SH-SY5Y (cell line): ENCODE data around the gene ZSCAN18.

Experiments used
- GATA2 ChIP-seq: IDR thresholded peaks from 2 replicates; pipeline ENCODE4 v1.6.1; 2011; ENCODE audit warnings: mild to moderate bottlenecking, low read depth, low read length
- GATA3 ChIP-seq: IDR thresholded peaks from 2 replicates; pipeline ENCODE4 v1.6.1; 2011; ENCODE audit warnings: low read depth, mild to moderate bottlenecking, low read length, moderate library complexity

ZSCAN18 gene, protein sequence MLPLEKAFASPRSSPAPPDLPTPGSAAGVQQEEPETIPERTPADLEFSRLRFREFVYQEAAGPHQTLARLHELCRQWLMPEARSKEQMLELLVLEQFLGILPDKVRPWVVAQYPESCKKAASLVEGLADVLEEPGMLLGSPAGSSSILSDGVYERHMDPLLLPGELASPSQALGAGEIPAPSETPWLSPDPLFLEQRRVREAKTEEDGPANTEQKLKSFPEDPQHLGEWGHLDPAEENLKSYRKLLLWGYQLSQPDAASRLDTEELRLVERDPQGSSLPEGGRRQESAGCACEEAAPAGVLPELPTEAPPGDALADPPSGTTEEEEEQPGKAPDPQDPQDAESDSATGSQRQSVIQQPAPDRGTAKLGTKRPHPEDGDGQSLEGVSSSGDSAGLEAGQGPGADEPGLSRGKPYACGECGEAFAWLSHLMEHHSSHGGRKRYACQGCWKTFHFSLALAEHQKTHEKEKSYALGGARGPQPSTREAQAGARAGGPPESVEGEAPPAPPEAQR

DNA sequence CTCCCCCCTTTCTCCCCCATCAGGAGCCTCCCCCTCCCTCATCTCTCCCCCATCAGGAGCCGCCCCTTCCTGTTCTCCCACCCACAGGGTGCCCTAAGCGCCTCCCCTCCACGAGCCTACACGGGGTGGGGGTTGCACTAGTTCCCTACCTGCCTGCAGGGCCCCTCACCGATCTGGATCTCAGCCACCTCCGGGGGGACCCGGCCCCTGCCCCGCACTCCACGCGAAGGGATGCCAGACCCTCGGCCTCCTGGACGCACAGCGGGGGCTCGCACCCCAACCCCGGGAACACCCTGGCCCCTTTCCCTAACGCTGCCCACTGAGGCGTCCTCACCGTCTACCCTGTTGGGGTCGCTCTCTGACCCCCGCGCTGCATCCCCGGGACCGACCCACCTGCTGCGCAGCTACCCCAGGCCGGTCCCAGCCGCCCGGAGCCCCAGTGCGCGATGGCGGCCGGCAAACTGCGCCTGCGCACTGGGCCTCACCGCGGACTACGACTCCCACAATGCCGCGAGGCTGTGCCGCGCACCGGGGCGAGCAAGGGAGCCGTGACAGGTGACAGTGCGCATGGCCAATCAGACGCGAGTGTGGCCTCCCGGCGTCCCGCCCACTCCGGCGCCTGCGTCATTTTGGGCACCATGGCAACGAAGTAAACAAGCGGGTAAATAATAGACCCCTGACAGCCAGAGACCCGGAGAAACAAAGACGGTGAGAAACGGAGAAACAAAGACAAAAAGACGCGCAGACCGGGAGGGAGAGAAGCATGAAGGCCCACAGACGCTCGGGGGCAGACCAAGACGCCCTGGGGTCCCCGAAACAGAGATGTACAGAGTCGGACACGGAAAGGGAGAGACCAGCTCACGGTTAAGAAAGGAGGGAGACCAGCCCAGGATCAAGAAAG, at the start of gene ZSCAN18:
ZSCAN18 (minus strand) TSS at position 451 of the 901 bp plus-strand sequence. CDS start 7,964 bp downstream, outside the sequence.
- TF ChIP-seq GATA2 (no peak), GATA3 (no peak)

DNA sequence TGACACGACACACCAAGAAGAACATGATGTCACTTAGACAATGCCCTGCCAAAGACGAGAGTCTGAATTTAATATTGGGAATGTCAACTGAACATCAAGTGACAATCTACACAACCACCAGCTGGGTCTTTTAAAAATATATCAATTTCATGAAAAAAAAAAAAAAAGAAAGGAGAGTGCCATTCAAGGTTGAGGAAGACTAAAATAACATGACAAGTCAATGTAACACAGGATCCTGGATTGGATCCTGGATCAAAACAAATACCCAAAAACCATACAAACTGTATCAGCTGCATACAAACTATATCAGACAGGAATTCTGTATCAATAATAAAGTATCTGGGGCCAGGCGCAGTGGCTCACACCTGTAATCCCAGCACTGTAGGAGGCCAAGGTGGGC, 47.8 kb upstream of the ZSCAN18 start:
- no peak for TF ChIP-seq GATA2
- TF ChIP-seq GATA3 = no peak

DNA sequence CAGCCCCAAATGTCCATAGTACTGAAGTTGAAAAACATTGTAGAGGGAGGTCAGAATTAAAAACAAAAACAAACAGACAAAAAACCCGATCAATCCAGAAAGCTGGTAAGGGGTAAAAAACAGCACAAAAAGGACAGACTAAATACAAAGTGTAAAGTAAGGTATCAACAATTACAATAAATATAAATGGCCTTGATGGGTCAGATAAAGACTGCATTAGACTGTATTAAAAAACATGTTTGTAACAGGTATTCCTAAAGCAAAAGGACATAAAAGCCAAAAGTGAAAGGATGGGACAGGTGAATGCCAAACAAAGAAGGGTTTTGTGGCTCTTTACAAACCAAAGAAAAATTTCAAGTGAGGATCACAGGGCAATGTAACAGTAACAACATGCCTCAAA, 36.2 kb upstream of the ZSCAN18 start:
- no peak for TF ChIP-seq GATA2
- no peak for TF ChIP-seq GATA3

DNA sequence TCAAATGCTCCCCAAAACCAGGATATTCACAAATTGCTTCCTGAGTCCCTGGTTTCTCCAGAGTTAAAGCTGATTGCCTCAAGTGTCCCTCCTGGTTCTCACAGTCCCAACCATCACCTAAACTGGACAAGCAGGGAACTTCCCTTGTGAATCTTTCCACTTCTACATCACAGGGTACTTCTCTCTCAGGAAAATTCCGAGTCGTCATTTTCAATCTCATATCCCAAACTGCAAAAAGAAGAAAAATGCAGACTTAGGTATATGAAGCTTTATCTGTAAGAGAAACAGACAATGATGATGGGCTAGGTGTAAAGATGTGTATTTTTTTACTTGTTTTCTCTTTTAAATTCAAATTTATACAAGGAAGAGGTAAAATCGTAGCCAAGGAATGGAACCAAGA, 31.3 kb upstream of the ZSCAN18 start:
- TF ChIP-seq GATA3 = no peak
- TF ChIP-seq GATA2 = no peak

DNA sequence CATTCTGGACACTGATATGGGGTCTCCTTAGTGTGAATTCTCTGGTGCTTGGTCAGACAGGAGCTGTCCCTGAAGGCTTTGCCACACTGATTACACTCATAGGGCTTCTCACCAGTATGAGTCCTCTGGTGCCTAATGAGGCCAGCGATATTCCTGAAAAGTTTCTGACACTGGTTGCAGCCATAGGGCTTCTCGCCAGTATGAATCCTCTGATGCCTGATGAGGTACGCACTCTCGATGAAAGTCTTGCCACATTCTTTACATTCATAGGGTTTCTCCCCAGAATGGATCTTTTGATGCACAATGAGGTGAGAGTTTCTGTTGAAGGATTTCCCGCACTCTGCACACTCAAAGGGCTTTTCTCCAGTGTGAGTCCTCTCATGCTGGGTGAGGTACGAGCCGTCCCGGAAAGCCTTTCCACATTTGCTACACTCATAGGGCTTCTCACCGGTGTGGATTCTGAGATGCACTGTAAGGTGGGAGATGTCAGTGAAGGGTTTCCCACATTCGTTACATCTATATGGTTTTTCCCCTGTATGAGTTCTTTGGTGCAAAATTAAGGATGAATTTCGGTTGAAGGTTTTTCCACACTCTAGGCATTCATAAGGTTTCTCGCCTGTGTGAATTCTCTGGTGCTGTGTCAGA, 30.1 kb upstream of the ZSCAN18 start:
- TF ChIP-seq GATA2 (no peak), GATA3 (no peak)

DNA sequence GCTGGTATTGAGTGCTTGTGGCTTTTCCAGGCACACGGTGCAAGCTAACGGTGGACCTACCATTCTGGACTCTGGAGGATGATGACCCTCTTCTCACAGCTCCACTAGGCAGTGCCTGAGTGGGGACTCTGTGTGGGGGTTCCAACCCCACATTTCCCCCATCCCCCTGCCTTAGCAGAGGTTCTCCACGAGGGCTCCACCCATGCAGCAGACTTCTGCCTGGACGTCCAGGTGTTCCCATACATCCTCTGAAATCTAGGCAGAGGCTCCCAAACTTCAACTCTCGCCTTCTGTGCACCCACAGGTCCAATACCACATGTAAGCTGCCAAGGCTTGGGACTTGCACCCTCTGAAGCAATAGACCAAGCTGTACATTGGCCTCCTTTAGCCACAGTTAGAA, 25.3 kb upstream of the ZSCAN18 start:
- no peak for TF ChIP-seq GATA3
- TF ChIP-seq GATA2 = no peak

DNA sequence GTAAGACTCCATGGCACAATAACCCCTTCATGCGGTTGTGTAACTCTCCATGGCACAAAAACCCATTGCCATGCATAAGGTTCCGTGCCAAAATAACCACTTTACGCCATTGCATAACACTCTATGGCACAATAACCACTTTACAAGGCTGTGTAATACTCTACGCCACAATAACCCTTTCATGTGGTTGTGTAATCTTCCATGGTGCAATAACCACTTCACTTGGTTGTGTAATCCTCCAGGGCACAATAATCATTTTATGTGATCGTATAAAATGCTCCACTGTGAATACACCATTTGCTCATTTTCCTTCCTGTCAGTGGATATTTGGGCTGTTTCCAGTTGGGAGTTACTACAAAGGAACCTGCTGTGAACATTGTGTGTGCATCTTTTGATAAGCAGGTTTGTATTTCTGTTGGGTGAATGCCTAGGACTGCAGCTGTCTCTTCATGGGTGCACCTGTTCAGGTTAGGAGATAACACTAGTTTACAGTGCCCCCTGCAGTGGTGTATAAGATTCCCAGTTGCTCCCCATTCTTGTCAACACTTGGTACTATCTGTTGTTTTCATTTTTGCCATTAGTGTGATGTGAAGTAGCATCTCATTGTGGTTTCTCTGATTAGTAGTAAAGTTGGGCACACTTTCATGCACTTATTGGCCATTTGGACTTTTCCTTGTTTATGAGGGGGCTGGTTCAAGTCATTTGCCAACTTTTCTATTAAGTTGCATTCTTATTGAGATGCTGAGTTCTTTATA, 21.1 kb upstream of the ZSCAN18 start:
- TF ChIP-seq GATA2 (no peak), GATA3 (no peak)

DNA sequence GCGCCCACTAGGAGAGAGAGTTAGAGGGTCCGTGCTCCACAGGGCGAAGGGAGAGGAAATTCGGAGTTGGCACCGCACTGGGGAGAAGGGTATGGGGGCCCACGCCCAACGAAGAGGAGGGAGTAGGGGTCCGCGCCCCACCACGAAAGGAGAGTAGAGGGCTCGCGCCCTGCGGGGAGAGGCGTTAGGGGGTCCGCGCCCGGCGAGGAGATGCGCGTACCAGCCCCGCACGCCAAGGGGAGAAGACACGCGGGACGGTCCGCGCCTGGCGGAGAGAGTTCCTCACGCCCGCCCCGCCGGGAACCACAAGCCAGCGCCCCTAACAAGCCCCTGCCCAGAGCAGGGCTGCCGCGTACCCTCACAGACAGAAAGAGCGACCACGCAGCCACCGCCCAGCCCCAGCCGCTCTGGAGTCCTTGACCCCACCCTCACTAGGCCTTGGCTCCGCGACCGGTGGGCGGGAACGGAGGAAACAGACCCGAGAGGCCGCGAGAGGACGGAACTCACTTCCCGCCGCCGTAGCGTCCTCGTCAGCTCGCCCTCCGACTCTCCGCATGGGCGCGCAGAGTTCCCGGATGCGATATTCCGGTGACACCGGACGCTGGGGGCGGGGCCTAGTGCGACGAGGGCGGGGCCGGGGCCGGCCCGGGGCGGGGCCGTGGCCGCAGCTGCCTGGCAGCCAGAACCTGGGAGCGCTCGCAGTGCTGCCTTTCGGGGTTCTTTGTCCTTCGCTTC, 20.0 kb upstream of the ZSCAN18 start:
- TF ChIP-seq GATA2 (no peak), GATA3 (no peak)

DNA sequence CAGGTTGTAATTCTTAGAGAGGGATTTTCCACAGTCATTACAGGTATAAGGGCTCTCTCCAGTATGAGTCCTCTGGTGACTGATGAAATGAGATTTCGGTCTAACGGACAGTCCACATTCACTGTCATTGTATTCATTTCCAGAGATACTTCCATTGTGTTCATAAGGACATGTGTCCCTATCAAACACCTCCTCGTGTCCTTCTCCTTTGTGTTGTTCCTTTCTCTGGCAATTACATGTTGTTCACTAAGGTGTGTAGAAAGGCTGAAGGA, 10.5 kb upstream of the ZSCAN18 start:
- TF ChIP-seq GATA2 (no peak), GATA3 (no peak)

DNA sequence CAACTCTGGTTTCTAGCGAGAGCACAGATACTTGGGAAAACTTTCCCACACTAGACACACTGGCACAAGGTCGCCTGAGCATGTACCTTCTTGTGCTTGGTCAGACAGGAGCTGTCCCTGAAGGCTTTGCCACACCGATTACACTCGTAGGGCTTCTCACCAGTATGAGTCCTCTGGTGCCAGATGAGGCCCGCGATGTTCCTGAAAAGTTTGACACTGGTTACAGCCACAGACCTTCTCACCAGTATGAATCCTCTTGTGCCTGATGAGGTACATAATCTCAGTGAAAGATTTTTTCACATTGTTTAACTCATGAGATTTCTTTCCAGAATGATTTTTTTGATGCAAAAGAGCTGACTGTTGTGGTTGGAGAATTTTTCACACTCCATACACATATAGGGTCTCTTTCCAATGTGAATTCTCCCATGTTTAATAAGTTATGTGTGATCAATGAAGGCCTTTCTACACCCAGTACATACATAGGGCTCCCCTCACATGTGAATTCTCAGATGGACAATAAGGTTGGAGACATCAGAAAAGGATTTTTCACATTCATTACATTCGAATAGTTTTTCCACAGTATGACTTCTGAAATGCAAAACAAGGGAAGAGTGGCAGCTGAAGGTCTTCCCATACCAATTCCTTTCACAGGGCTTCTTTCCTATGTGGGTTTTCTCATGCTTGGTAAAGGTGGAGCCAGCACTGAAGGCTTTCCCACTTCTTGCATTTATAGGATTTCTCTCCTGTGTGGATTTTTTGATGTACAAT, 9.9 kb upstream of the ZSCAN18 start:
- TF ChIP-seq GATA2 = no peak

DNA sequence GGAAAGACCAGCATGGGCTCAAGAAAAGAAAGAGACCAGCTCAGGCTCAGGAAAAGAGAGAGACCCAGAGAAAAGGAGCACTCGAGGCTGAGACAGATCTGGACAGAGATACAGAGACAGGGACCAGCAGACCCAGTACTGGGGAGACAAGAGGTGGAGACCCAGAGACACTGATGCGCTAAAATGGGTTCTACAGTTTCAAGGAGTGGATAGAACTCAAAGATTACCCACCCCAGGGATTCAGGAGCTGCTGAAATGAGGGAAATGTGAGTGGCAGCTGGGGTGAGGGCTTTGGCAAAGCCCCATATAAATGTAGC, 609 bp upstream of the ZSCAN18 start:
- TF ChIP-seq GATA2 (no peak), GATA3 (no peak)

DNA sequence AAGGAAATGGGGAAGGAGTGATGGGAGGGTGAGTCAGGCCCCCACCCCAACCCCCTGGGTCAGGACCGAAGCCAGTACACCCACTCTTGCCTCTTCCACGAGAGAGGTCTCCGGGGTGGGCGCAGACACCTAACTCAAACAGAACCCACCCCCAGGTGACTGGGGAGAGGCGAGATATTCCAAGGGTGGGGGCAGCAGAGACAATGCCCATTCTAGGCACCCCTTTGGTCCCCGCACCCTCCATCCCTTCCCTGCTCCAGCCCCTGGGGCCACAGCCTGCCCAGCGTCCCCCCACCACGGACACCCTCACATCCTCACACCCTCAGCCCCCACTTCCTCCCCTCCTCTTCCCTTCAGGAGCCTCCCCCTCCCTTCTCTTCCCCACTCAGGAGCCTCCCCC, 682 bp downstream of the ZSCAN18 start:
- TF ChIP-seq GATA2 = no peak

DNA sequence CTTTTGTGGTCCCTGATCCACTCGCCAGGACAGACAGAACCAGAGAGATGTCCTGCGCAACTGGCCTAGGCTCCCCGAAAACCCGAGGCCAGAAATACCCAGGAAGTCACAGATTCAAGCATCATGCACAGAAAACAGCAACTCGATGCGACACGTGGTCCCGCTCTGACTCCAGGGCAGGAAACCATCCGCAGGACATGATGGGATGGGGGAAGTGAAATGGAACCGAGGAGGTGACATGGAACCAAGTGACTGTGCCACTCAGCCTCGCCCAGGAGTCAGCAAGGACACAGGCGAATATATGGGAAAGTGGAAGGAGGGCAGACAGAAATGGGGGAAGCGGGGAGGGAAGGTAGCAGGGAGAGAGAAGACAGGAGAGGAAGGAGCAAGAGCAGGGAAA, 1.1 kb downstream of the ZSCAN18 start:
- TF ChIP-seq GATA3 (no peak), GATA2 (no peak)
